Muscle layer of colon (tissue), 2 donors: ENCODE results near the gene APPL2.

Experiments
- H3K27ac ChIP-seq: one replicate; pipeline ENCODE4 v1.7.0; 2013; ENCODE audit warnings: low read depth, mild to moderate bottlenecking, low read length, moderate library complexity
- H3K27me3 ChIP-seq, 2 donors: one replicate each; pipeline ENCODE4 v1.7.0; 2013; ENCODE audit warnings: low read length in 2 of 2, mild to moderate bottlenecking in 2 of 2; ENCODE audit not compliant: insufficient read depth in 2 of 2, control insufficient read depth in 1 of 2
- H3K36me3 ChIP-seq: one replicate; pipeline ENCODE4 v1.7.0; 2013; ENCODE audit warnings: mild to moderate bottlenecking, low read length; ENCODE audit not compliant: insufficient read depth
- H3K4me1 ChIP-seq: one replicate; pipeline ENCODE4 v1.7.0; 2013; ENCODE audit warnings: mild to moderate bottlenecking, low read length; ENCODE audit not compliant: insufficient read depth
- H3K4me3 ChIP-seq, 2 donors: one replicate each; pipeline ENCODE4 v1.7.0; 2013; ENCODE audit warnings: low read length in 2 of 2, low read depth in 1 of 2, mild to moderate bottlenecking in 1 of 2, moderate library complexity in 1 of 2
- H3K9ac ChIP-seq: one replicate; pipeline ENCODE4 v1.7.0; 2013; ENCODE audit warnings: low read length
- H3K9me3 ChIP-seq: one replicate; pipeline ENCODE4 v1.7.0; 2013; ENCODE audit warnings: mild to moderate bottlenecking, low read length
- donor health status: abdominal sarcoma.
- donor health status: Adenocarcinoma of cecum.

APPL2 gene

GRCh38 chr12:105235732-105236476 lies at the start of gene APPL2:
TSS of gene APPL2 (minus strand) at chr12:105236174. CDS start at chr12:105236012, 162 bp downstream.
- Histone ChIP-seq H3K4me1 (peaks cover 35% of the 10 kb centered on the region), H3K36me3 (peaks cover 1% of the 10 kb centered on the region)

GRCh38 chr12:105285378-105285777 lies 49.4 kb upstream of the APPL2 start:
- Histone ChIP-seq H3K9ac (no peak overlapping the region), H3K9me3 (no peaks in the 10 kb centered on the region), H3K36me3 (no peaks in the 10 kb centered on the region), H3K4me1 (no peaks in the 10 kb centered on the region), H3K4me3 (no peak overlapping the region), H3K27ac (no peak overlapping the region), H3K27me3 (no peaks in the 10 kb centered on the region)

More at GRCh38 chr12:105235732-105236476, at the start of gene APPL2:
- Histone ChIP-seq H3K27ac (peak within 1 kb of the TSS; percentile 69), H3K27me3 (no peaks in the 10 kb centered on the region), H3K9me3 (no peaks in the 10 kb centered on the region), H3K9ac (peak within 1 kb of the TSS; percentile 82), H3K4me3 (peak within 1 kb of the TSS; percentile 48 to 86)

- H3K9me3 ChIP-seq, result no peaks in the 10 kb centered on the region
- no peaks in the 10 kb centered on the region for H3K36me3 ChIP-seq
- no peak overlapping the region for H3K4me3 ChIP-seq
- H3K4me1 ChIP-seq, result no peaks in the 10 kb centered on the region
- H3K27ac ChIP-seq, result no peak overlapping the region
- H3K9ac ChIP-seq, result no peak overlapping the region
- H3K27me3 ChIP-seq, result no peaks in the 10 kb centered on the region
These were observed 45.7 kb upstream of the APPL2 start for GRCh38 chr12:105281694-105282049.

- Histone ChIP-seq H3K27ac (no peak overlapping the region), H3K4me1 (no peaks in the 10 kb centered on the region), H3K36me3 (no peaks in the 10 kb centered on the region), H3K9ac (no peak overlapping the region), H3K9me3 (no peaks in the 10 kb centered on the region), H3K4me3 (no peak overlapping the region), H3K27me3 (no peaks in the 10 kb centered on the region)
These were observed 45.2 kb upstream of the APPL2 start for GRCh38 chr12:105280966-105281693.

GRCh38 chr12:105279460-105280056 lies 43.6 kb upstream of the APPL2 start:
- H3K4me3 ChIP-seq, result no peak overlapping the region
- no peaks in the 10 kb centered on the region for H3K27me3 ChIP-seq
- H3K9ac ChIP-seq, result no peak overlapping the region
- no peaks in the 10 kb centered on the region for H3K36me3 ChIP-seq
- H3K27ac ChIP-seq, result no peak overlapping the region
- H3K4me1 ChIP-seq, result no peaks in the 10 kb centered on the region
- no peaks in the 10 kb centered on the region for H3K9me3 ChIP-seq

GRCh38 chr12:105278043-105278697 lies 42.2 kb upstream of the APPL2 start:
- Histone ChIP-seq H3K27me3 (no peaks in the 10 kb centered on the region), H3K9ac (no peak overlapping the region), H3K36me3 (no peaks in the 10 kb centered on the region), H3K4me1 (no peaks in the 10 kb centered on the region), H3K27ac (no peak overlapping the region), H3K4me3 (no peak overlapping the region), H3K9me3 (no peaks in the 10 kb centered on the region)

GRCh38 chr12:105275997-105276733 lies 40.2 kb upstream of the APPL2 start:
- H3K9me3 ChIP-seq, result no peaks in the 10 kb centered on the region
- no peak overlapping the region for H3K4me3 ChIP-seq
- H3K9ac ChIP-seq, result no peak overlapping the region
- no peak overlapping the region for H3K27ac ChIP-seq
- H3K36me3 ChIP-seq, result no peaks in the 10 kb centered on the region
- no peaks in the 10 kb centered on the region for H3K27me3 ChIP-seq
- H3K4me1 ChIP-seq, result no peaks in the 10 kb centered on the region

GRCh38 chr12:105274571-105274970 lies 38.6 kb upstream of the APPL2 start:
- no peak overlapping the region for H3K27ac ChIP-seq
- H3K27me3 ChIP-seq, result no peaks in the 10 kb centered on the region
- H3K36me3 ChIP-seq, result no peaks in the 10 kb centered on the region
- H3K9me3 ChIP-seq, result no peaks in the 10 kb centered on the region
- no peaks in the 10 kb centered on the region for H3K4me1 ChIP-seq
- no peak overlapping the region for H3K4me3 ChIP-seq
- H3K9ac ChIP-seq, result no peak overlapping the region

GRCh38 chr12:105273601-105274000 lies 37.6 kb upstream of the APPL2 start:
- H3K36me3 ChIP-seq, result no peaks in the 10 kb centered on the region
- H3K4me3 ChIP-seq, result no peak overlapping the region
- no peak overlapping the region for H3K27ac ChIP-seq
- no peaks in the 10 kb centered on the region for H3K4me1 ChIP-seq
- H3K9me3 ChIP-seq, result no peaks in the 10 kb centered on the region
- H3K27me3 ChIP-seq, result no peaks in the 10 kb centered on the region
- H3K9ac ChIP-seq, result no peak overlapping the region

GRCh38 chr12:105272814-105273416 lies 36.9 kb upstream of the APPL2 start:
- no peak overlapping the region for H3K4me3 ChIP-seq
- no peak overlapping the region for H3K27ac ChIP-seq
- H3K4me1 ChIP-seq, result no peaks in the 10 kb centered on the region
- no peaks in the 10 kb centered on the region for H3K36me3 ChIP-seq
- no peaks in the 10 kb centered on the region for H3K27me3 ChIP-seq
- H3K9me3 ChIP-seq, result no peaks in the 10 kb centered on the region
- H3K9ac ChIP-seq, result no peak overlapping the region
